ENCODE results near the gene WDR31. TPM values are rescaled to one million over a fixed set of nuclear protein-coding genes. Genes with fewer than 3 reads are reported as not detected.

The WDR31 gene
- total RNA-seq, 1 experiment from 2014 or later = 11.2 TPM

DNA sequence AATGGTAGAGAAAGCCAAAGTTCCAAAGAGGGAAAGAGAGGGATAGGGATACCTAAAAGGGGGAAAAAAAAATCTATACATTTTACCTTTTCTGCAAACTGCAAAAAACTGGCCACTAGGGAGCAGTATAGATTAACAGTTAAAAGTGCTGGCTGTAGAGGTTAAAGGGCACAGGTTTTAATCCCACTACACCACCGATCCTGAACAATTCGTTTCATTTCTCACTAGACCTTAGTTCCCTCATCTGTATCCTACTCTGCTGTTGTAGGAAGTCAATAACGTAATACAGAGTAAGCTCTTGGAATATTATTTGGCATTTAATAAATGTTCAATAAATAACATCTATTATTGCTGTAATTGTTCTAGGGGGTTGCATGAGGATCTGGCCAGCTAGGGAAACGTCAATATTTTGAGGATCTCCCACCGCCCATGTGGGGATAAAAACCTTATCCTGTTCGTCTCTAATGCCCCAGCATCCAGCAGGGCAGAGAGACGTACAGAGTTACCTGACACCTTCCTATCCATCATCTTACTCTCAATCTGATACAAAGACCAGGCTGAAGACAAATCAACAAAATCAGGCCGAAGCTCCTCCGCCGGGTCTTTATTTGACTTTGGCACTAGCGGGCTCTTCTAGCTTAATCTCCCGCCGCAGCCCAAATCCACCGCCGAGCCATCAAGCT, 65.5 kb downstream of the WDR31 start:
- Histone ChIP-seq H3K9me2 (ENCODE audit: insufficient read depth) (no peaks in the 10 kb centered on the region), H2AFZ (peak overlapping the region; percentile 94), H3K79me2 (ENCODE audit: low read depth) (peaks cover 34% of the 10 kb centered on the region), H3K27ac (peak overlapping the region; percentile 50), H3K9me3 (ENCODE audit: insufficient read depth, low read depth) (no peaks in the 10 kb centered on the region), H3K4me2 (peak overlapping the region; percentile 93), H4K20me1 (ENCODE audit: insufficient read depth) (no peaks in the 10 kb centered on the region; the same call in 1 of the 2 replicates), H3K36me3 (ENCODE audit: low read depth) (peaks cover 31% of the 10 kb centered on the region), H3K4me1 (replicated peaks; ENCODE audit: insufficient read depth) (peaks cover 13% of the 10 kb centered on the region), H3K4me3 (peak overlapping the region; percentile 81), H3F3A (ENCODE audit: insufficient read depth, low read depth) (peaks cover 6% of the 10 kb centered on the region; the same call in 1 of the 2 replicates), H3K27me3 (ENCODE audit: insufficient read depth, low read depth) (no peaks in the 10 kb centered on the region)
- ChIA-PET CTCF (interaction anchor here (0.5 to 2.0 kb wide), 13 partner anchors 40 to 1016 kb away, joined by 3 to 9 read pairs (median 5); partner anchors contain the start of genes C9orf43, FKBP15, POLE3 and SLC31A1), POLR2A (ENCODE audit: unreplicated experiment) (interaction anchor here (0.6 to 1.0 kb wide), 7 partner anchors 53 to 1378 kb away, joined by 3 to 7 read pairs (median 4); partner anchors contain the start of genes ALAD, FKBP15, SLC31A1 and SLC31A2)
- TF ChIP-seq, protein P1, sequence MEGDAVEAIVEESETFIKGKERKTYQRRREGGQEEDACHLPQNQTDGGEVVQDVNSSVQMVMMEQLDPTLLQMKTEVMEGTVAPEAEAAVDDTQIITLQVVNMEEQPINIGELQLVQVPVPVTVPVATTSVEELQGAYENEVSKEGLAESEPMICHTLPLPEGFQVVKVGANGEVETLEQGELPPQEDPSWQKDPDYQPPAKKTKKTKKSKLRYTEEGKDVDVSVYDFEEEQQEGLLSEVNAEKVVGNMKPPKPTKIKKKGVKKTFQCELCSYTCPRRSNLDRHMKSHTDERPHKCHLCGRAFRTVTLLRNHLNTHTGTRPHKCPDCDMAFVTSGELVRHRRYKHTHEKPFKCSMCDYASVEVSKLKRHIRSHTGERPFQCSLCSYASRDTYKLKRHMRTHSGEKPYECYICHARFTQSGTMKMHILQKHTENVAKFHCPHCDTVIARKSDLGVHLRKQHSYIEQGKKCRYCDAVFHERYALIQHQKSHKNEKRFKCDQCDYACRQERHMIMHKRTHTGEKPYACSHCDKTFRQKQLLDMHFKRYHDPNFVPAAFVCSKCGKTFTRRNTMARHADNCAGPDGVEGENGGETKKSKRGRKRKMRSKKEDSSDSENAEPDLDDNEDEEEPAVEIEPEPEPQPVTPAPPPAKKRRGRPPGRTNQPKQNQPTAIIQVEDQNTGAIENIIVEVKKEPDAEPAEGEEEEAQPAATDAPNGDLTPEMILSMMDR (conservative IDR thresholded peaks at IDR 0.05) = peak; percentile 86
- no peak for TF ChIP-seq EZH2 (IDR thresholded peaks at IDR 0.05; ENCODE audit: low read depth)
- intact Hi-C loops (cut with micrococcal nuclease; ENCODE audit: unreplicated experiment) = loop anchor here (1.0 to 10.0 kb wide), 8 partner anchors 54 to 384 kb away; partner anchors contain the start of genes C9orf43, FKBP15, POLE3 and SLC31A1
- TSS peak; percentile 57 for BruUV-seq (replicated peaks)
- peak; percentile 32 to 65 for DNase-seq

DNA sequence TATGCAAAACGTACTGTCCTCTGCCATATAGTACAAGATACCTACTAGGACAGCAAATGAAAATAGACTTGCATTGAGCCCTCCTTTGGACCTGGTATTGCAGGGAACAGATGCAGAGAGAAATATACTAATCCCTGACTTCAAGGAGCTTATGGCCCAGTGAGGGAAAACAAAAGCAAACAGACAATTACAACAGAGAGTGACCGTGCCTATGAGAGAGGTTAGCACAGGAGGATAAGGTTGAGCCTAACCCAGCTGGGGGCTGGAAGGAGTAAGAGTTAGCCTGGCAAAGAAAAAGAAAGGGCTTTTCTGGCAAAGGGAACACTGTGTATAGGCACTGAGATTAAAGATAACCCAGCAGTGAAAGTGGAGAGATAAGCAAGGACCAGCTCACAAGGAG, 70.2 kb downstream of the WDR31 start:
- H3K9me3 ChIP-seq (ENCODE audit: insufficient read depth, low read depth) = no peaks in the 10 kb centered on the region
- no peak overlapping the region for H3K27ac ChIP-seq
- no peaks in the 10 kb centered on the region for H3K9me2 ChIP-seq (ENCODE audit: insufficient read depth)
- ChIA-PET POLR2A (ENCODE audit: unreplicated experiment) (interaction anchor here (0.6 kb wide), 1 partner anchor 14 kb away, joined by 9 read pairs; no protein-coding TSS in a partner anchor), CTCF (interaction anchor here (0.7 kb wide), 1 partner anchor 49 kb away, joined by 5 read pairs; the partner anchor contains the start of genes FKBP15 and SLC31A1)
- no peak for TF ChIP-seq EZH2 (IDR thresholded peaks at IDR 0.05; ENCODE audit: low read depth)
- TF ChIP-seq, protein P1 (conservative IDR thresholded peaks at IDR 0.05) = no peak
- peaks cover 9% of the 10 kb centered on the region for H3K4me1 ChIP-seq (replicated peaks; ENCODE audit: insufficient read depth)
- peaks cover 23% of the 10 kb centered on the region for H3K36me3 ChIP-seq (ENCODE audit: low read depth)
- H3K27me3 ChIP-seq (ENCODE audit: insufficient read depth, low read depth) = no peaks in the 10 kb centered on the region
- H3K4me3 ChIP-seq = no peak overlapping the region
- BruUV-seq (replicated peaks) = no TSS peak
- no peak overlapping the region for H2AFZ ChIP-seq
- peaks cover 4% of the 10 kb centered on the region; the same call in 1 of the 2 replicates for H3F3A ChIP-seq (ENCODE audit: insufficient read depth, low read depth)
- intact Hi-C loops (cut with micrococcal nuclease; ENCODE audit: unreplicated experiment) = loop anchor here (10.0 kb wide), 2 partner anchors 115 to 345 kb away; partner anchors contain the start of gene SLC31A2
- H3K79me2 ChIP-seq (ENCODE audit: low read depth) = peaks cover 12% of the 10 kb centered on the region
- no peak overlapping the region for H3K4me2 ChIP-seq
- H4K20me1 ChIP-seq (ENCODE audit: insufficient read depth) = no peaks in the 10 kb centered on the region; the same call in 1 of the 2 replicates
- no peak for DNase-seq

DNA sequence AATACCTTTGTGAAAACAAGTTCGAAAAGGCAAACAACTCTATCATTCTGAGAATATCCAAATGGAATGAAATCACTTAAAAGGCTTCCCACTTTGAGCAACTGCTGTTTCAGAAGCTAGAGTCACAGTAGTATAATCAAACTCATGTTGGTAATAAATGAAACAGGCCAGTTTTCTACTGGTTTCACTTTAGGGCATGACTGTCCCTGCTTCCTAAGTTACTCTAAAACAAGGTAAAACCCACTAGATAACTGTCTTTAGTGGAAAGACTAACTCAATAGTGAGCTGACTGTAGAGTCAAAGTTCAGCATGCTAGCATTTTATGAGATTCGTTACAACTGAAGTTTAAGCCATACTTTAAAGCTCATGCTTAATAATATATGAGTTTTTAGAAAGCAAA, 70.7 kb downstream of the WDR31 start:
- ChIA-PET CTCF (interaction anchor here (0.6 kb wide), 1 partner anchor 83 kb away, joined by 3 read pairs; no protein-coding TSS in a partner anchor), POLR2A (ENCODE audit: unreplicated experiment) (interaction anchor here (0.6 kb wide), 1 partner anchor 1185 kb away, joined by 8 read pairs; no protein-coding TSS in a partner anchor)
- no peaks in the 10 kb centered on the region for H3K9me2 ChIP-seq (ENCODE audit: insufficient read depth)
- no peaks in the 10 kb centered on the region for H3K27me3 ChIP-seq (ENCODE audit: insufficient read depth, low read depth)
- DNase-seq = no peak
- H3K27ac ChIP-seq = no peak overlapping the region
- H3K4me3 ChIP-seq = no peak overlapping the region
- intact Hi-C loops (cut with micrococcal nuclease; ENCODE audit: unreplicated experiment) = no loop called here
- H3K9me3 ChIP-seq (ENCODE audit: insufficient read depth, low read depth) = no peaks in the 10 kb centered on the region
- TF ChIP-seq, protein P1 (conservative IDR thresholded peaks at IDR 0.05) = no peak
- no peak for TF ChIP-seq EZH2 (IDR thresholded peaks at IDR 0.05; ENCODE audit: low read depth)
- no peaks in the 10 kb centered on the region; the same call in 1 of the 2 replicates for H4K20me1 ChIP-seq (ENCODE audit: insufficient read depth)
- H2AFZ ChIP-seq = no peak overlapping the region
- peaks cover 7% of the 10 kb centered on the region; the same call in 1 of the 2 replicates for H3K79me2 ChIP-seq (ENCODE audit: low read depth)
- H3F3A ChIP-seq (ENCODE audit: insufficient read depth, low read depth) = no peaks in the 10 kb centered on the region; the same call in 1 of the 2 replicates
- H3K4me2 ChIP-seq = no peak overlapping the region
- peaks cover 6% of the 10 kb centered on the region for H3K4me1 ChIP-seq (replicated peaks; ENCODE audit: insufficient read depth)
- BruUV-seq (replicated peaks) = no TSS peak
- peaks cover 23% of the 10 kb centered on the region for H3K36me3 ChIP-seq (ENCODE audit: low read depth)

Measured in PC-9 (cell line).